Stimulated activated memory B cell treated with anti-CD40 and anti-IgM and Interleukin-4, amounts not matched to agents 10 μg/mL and 1 μg/mL and 100 μg/mL, for 72 hours (primary cell): ENCODE data around the gene COLEC11.
"Not testable (repeated sequence)": the region's sequence is repeated elsewhere in the genome, so short reads cannot be mapped to it uniquely, and the experiment has no call there.

Source experiments
- ATAC-seq: fragments of 150-1000 bp; cut with Tn5 transposase; 2 replicates; pipeline ENCODE4 v1.10.0; 2021
- H3K27ac Mint-ChIP-seq: one replicate; pipeline ENCODE4 v1.8.0; 2022; ENCODE audit warnings: mild to moderate bottlenecking, mixed read lengths
- H3K27me3 Mint-ChIP-seq: one replicate; pipeline ENCODE4 v1.8.0; 2022; ENCODE audit warnings: mixed read lengths
- H3K36me3 Mint-ChIP-seq: one replicate; pipeline ENCODE4 v1.8.0; 2022; ENCODE audit warnings: mixed read lengths
- H3K4me1 Mint-ChIP-seq: one replicate; pipeline ENCODE4 v1.8.0; 2022; ENCODE audit warnings: mixed read lengths
- H3K4me3 Mint-ChIP-seq: one replicate; pipeline ENCODE4 v1.8.0; 2022; ENCODE audit warnings: mild to moderate bottlenecking, moderate library complexity, mixed read lengths
- H3K9me3 Mint-ChIP-seq: one replicate; pipeline ENCODE4 v1.8.0; 2022; ENCODE audit warnings: mixed read lengths

COLEC11 gene

GRCh38 chr2:3633982-3634595 is 39.2 kb downstream of the COLEC11 start:
- peaks cover 31% of the 10 kb centered on the region for H3K27me3 Mint-ChIP-seq
- H3K36me3 Mint-ChIP-seq, result no peaks in the 10 kb centered on the region
- H3K9me3 Mint-ChIP-seq, result no peaks in the 10 kb centered on the region
- no peak overlapping the region for H3K27ac Mint-ChIP-seq
- no peak for ATAC-seq
- H3K4me1 Mint-ChIP-seq, result no peaks in the 10 kb centered on the region
- no peak overlapping the region for H3K4me3 Mint-ChIP-seq

GRCh38 chr2:3634596-3635121 is 39.7 kb downstream of the COLEC11 start:
- Mint-ChIP-seq H3K9me3 (no peaks in the 10 kb centered on the region), H3K36me3 (no peaks in the 10 kb centered on the region), H3K4me3 (no peak overlapping the region), H3K27ac (no peak overlapping the region), H3K4me1 (no peaks in the 10 kb centered on the region), H3K27me3 (peaks cover 31% of the 10 kb centered on the region)
- ATAC-seq, result no peak

DNA sequence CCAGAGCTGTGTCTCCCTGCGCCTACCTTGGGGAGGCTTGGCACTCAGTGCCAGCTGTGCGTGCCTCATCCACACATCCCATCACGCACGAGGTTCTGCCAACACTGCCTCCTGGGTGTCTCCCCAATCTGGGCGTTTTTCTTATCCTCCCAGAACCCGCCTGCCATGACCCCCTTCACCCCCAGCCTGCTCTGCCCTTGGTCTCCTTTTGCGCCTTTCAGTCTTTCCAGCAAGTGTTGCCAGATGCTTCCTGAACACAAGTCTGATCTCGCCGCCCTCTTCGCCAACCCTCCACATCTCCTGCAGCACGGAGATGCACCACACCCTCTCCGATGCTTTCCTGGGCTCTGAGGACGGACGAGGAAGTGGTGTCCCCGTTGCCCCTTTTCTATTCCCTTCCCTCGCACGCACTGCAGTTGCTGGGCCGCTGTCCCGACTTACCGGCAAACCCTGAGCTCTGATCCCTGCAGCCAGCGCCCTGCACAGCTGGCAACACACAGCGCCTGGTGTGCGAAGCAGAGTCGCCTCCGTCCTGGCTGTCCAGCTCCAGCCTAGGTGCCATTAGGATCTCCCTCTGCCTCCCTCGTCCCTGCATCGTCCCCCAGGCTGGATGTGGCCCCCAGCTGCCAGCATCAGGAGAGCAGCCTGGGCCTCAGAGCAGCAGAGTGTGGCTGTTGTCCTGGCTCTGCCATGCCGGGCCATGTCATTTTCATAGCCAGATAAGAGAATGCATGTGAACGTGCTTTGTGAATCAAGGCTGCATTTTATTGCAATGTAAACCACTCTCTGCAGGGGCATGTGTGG is 40.5 kb downstream of the COLEC11 start:
- Mint-ChIP-seq H3K27me3 (peaks cover 31% of the 10 kb centered on the region), H3K4me1 (no peaks in the 10 kb centered on the region)

GRCh38 chr2:3635975-3636327 is 41.0 kb downstream of the COLEC11 start:
- not testable (repeated sequence) for H3K27ac Mint-ChIP-seq, H3K9me3 Mint-ChIP-seq, H3K36me3 Mint-ChIP-seq, ATAC-seq, H3K4me1 Mint-ChIP-seq, H3K4me3 Mint-ChIP-seq
- peaks cover 31% of the 10 kb centered on the region for H3K27me3 Mint-ChIP-seq

More for the DNA sequence above, 40.5 kb downstream of the COLEC11 start:
- Mint-ChIP-seq H3K4me3 (no peak overlapping the region), H3K36me3 (no peaks in the 10 kb centered on the region), H3K27ac (no peak overlapping the region), H3K9me3 (no peaks in the 10 kb centered on the region)
- ATAC-seq, result no peak

DNA sequence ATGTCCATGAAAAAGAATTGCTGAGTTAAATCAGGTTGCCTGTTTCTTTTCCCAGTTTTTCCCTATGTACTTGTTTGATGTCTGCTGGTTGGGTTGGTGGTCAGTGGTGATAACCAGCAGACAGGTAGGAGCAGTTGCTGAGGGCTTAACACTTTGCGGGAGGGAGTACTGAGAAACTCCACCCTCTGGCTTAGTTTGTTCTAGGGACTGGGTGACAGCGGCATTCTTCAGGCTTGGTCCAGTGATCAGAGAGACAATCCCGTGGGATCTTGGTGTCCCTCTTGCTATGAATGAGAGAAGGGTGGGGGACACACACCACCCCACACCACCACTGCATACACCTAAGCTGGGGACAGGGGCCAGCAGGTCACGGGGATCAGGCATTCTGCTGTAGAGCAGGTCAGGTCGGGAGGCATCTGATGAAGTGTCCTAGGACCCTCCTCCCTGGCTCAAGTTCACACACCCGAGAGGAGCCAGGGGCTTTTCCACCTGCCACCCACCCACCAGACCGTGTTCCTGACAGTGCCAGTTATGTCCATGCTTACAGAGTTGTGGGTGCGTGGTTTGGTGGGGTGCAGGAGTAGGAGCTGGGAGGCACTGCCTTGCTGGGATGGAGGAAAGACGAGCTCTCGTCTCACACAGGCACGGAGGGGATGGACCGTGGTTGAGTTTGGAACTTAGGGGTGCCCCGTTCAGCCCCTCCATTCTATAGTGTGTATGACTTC is 41.8 kb downstream of the COLEC11 start:
- H3K36me3 Mint-ChIP-seq, result no peaks in the 10 kb centered on the region
- no peak for ATAC-seq

GRCh38 chr2:3637311-3637675 is 42.4 kb downstream of the COLEC11 start:
- H3K4me3 Mint-ChIP-seq, result no peak overlapping the region
- H3K27ac Mint-ChIP-seq, result no peak overlapping the region
- peaks cover 31% of the 10 kb centered on the region for H3K27me3 Mint-ChIP-seq
- no peaks in the 10 kb centered on the region for H3K36me3 Mint-ChIP-seq
- no peak for ATAC-seq
- H3K4me1 Mint-ChIP-seq, result no peaks in the 10 kb centered on the region
- no peaks in the 10 kb centered on the region for H3K9me3 Mint-ChIP-seq

More for the DNA sequence above, 41.8 kb downstream of the COLEC11 start:
- Mint-ChIP-seq H3K4me1 (no peaks in the 10 kb centered on the region), H3K27ac (no peak overlapping the region), H3K4me3 (no peak overlapping the region), H3K27me3 (peaks cover 31% of the 10 kb centered on the region), H3K9me3 (no peaks in the 10 kb centered on the region)

DNA sequence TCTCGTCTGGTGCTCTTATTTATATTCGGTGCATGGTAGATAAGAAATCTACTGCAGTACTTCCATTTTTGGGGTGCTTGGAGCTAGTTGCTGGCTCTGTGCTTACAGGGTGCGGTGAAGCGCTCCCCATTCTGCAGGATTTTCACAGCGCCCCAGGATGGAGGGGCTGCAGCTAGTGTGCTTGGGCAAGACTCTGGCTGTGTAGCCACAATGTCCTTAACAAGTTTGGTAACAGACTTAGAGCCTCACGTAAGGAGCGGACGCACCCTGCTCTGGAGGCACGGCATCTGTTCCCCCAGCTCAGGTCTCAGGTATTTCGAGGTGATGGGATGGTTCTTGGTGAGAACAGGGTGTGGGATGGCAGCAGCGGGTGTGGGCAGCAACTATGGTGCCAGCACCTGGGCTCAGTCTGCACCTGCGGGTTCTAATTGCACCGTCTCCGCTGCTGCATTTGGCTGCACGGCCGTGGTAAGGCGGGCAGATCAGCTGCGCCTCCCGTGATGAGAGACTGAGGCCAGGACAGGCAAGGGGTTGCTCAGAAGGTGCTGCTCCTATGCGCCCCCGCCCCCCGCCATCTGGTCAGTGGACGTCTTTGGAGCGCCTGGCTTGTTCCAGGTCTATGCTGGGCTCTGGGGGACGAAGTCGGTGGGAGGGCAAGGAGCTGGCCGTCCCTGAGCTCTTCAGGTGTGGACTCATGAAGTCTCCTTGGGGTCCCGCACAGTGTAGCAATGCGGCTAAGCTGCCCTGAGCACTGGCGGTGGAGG is 43.0 kb downstream of the COLEC11 start:
- ATAC-seq, result no peak
- Mint-ChIP-seq H3K9me3 (no peaks in the 10 kb centered on the region), H3K27ac (no peak overlapping the region), H3K36me3 (no peaks in the 10 kb centered on the region), H3K4me1 (no peaks in the 10 kb centered on the region), H3K27me3 (peaks cover 31% of the 10 kb centered on the region), H3K4me3 (no peak overlapping the region)

DNA sequence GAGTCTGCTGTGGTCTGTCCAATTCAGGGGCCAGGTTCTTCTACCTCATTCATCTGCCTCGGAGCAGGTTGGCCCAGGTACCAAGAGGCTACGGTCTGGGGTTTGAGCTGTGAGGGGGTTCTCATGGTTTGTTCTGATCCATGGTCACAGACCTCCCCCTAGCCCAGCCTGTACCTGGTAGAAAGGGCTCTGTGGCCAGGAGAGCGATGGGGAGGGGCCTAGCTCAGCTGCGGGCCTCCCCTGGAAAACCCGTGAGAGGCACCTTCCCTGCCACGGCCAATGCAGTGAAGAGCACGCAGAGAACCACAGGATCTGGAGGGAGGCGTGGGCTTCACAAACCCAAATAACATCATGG is 43.5 kb downstream of the COLEC11 start:
- ATAC-seq, result no peak
- no peaks in the 10 kb centered on the region for H3K4me1 Mint-ChIP-seq
- no peak overlapping the region for H3K27ac Mint-ChIP-seq
- no peaks in the 10 kb centered on the region for H3K9me3 Mint-ChIP-seq
- no peaks in the 10 kb centered on the region for H3K36me3 Mint-ChIP-seq
- H3K27me3 Mint-ChIP-seq, result peaks cover 31% of the 10 kb centered on the region
- H3K4me3 Mint-ChIP-seq, result no peak overlapping the region

DNA sequence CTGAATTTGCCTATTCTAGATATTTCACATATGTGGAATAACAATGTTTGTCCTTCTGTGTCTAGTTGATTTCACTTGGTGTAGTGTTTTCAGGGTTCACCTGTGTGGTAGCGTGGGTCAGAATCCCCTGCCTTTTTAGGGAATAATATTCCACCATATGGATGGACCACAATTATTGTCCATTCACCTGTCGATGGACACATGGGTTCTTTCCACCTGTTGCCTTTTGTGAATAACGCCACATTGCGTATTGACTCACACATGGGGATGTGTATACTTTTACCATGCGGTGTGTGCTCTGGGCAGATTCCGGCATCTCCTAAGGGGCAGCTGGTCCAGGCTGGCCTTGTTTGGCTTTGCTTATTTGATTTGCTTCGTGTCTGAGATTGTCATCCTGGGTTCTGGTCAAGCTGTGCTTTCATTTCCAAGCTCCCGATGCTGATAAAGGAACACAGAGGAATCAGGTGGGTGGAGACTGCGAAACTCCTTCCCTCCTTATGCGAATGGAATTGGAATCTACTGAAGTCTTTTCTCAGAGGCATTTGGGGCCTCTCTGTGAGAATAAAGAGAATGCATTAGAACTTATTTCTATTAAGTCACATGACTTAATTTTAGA is 44.2 kb downstream of the COLEC11 start:
- H3K27ac Mint-ChIP-seq, result no peak overlapping the region
- no peaks in the 10 kb centered on the region for H3K9me3 Mint-ChIP-seq
- no peaks in the 10 kb centered on the region for H3K36me3 Mint-ChIP-seq
- no peak overlapping the region for H3K4me3 Mint-ChIP-seq
- no peaks in the 10 kb centered on the region for H3K4me1 Mint-ChIP-seq
- ATAC-seq, result no peak
- H3K27me3 Mint-ChIP-seq, result peaks cover 31% of the 10 kb centered on the region

DNA sequence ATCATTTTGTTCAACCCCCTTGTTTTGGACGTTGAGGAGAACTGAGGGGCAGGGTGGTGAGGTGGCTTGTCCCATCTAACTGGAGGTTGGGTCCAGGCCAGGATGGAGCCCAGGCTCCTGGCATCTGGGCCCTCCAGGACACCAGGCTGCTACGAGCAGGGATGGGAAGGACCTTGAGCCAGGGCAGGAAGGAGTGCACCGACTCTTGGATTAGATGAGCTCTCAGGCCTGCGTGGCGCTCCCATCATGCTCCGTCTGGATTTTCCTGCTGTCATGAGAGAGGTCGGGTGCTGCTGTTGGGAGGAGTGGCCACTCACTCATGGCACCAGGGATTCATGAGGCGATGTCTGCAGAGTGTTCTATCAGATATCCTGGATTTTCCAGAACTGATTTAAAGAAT is 44.7 kb downstream of the COLEC11 start:
- H3K36me3 Mint-ChIP-seq, result no peaks in the 10 kb centered on the region
- ATAC-seq, result no peak
- H3K9me3 Mint-ChIP-seq, result no peaks in the 10 kb centered on the region
- H3K4me3 Mint-ChIP-seq, result no peak overlapping the region
- peaks cover 31% of the 10 kb centered on the region for H3K27me3 Mint-ChIP-seq
- no peaks in the 10 kb centered on the region for H3K4me1 Mint-ChIP-seq
- no peak overlapping the region for H3K27ac Mint-ChIP-seq

- Mint-ChIP-seq H3K27ac (no peak overlapping the region), H3K9me3 (no peaks in the 10 kb centered on the region), H3K36me3 (no peaks in the 10 kb centered on the region)
These were observed 46.3 kb downstream of the COLEC11 start for GRCh38 chr2:3641181-3641580.

GRCh38 chr2:3641841-3642421 is 47.0 kb downstream of the COLEC11 start:
- H3K4me3 Mint-ChIP-seq, result no peak overlapping the region
- no peak for ATAC-seq
- no peak overlapping the region for H3K27ac Mint-ChIP-seq
- H3K9me3 Mint-ChIP-seq, result no peaks in the 10 kb centered on the region
- no peaks in the 10 kb centered on the region for H3K36me3 Mint-ChIP-seq
- H3K4me1 Mint-ChIP-seq, result no peaks in the 10 kb centered on the region
- peaks cover 12% of the 10 kb centered on the region for H3K27me3 Mint-ChIP-seq

More at GRCh38 chr2:3641181-3641580, 46.3 kb downstream of the COLEC11 start:
- ATAC-seq, result no peak
- no peaks in the 10 kb centered on the region for H3K4me1 Mint-ChIP-seq
- H3K4me3 Mint-ChIP-seq, result no peak overlapping the region
- H3K27me3 Mint-ChIP-seq, result peaks cover 17% of the 10 kb centered on the region

DNA sequence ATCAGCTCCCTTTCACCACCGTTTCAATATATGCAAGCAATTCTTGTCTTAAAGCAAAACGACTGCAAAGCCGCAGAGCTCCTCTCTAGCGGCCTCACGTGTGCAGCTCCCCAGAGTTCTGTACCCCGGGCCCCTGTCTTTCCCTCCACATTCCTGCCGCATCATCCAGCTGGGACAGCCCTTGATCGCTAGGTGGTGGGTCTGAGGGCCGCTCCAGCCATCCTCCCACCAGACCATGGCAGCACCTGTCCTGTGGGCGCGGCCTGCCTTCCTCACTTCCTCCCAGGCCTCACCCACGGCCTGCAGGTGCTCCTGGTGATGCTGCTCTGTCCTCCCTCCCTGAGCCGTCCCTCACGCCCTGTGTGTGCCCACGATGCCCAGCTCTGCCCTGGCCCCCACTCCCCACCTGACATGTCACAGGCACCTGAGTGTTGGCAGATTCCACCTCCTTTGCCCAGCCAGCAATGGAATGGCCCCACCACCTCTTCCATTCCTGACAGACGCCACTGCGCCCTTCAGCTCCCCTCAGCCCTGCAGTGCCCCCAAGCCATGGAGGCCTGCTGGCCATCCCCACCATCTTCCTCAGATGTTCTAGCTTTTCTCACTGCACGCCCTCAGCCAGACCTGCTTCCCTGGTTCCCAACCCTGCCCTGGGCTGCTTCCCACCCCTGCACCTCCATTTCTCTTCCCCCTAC is 47.8 kb downstream of the COLEC11 start:
- H3K4me1 Mint-ChIP-seq, result no peaks in the 10 kb centered on the region
- ATAC-seq, result no peak
- peaks cover 5% of the 10 kb centered on the region for H3K27me3 Mint-ChIP-seq
- no peak overlapping the region for H3K4me3 Mint-ChIP-seq
- no peaks in the 10 kb centered on the region for H3K36me3 Mint-ChIP-seq
- H3K27ac Mint-ChIP-seq, result no peak overlapping the region
- no peaks in the 10 kb centered on the region for H3K9me3 Mint-ChIP-seq
